K562 (cell line): Measurements from ENCODE around the gene HIVEP1. TPM values are rescaled to one million over a fixed set of nuclear protein-coding genes. Genes with fewer than 3 reads are reported as not detected.

Experiments
- ATF3 ChIP-seq, 2 experiments: fragments of 450-650 bp in 1 of 2; sonication (generic) in 1 of 2; formaldehyde crosslinking in 1 of 2; IDR thresholded peaks in 1 of 2; conservative IDR thresholded peaks in 1 of 2; 2 replicates each; pipeline versions ENCODE4 v1.6.1 to v1.8.1; 2016 to 2023; ENCODE audit warnings: mild to moderate bottlenecking in 2 of 2, moderate library complexity in 2 of 2, inconsistent platforms in 1 of 2, missing genetic modification reagents in 1 of 2
- ATF7 ChIP-seq: fragments of 450-650 bp; IDR thresholded peaks from 2 replicates; pipeline ENCODE4 v1.7.1; 2014; ENCODE audit warnings: mild to moderate bottlenecking, moderate library complexity
- BCOR ChIP-seq: fragments of 450-650 bp; IDR thresholded peaks from 2 replicates; pipeline ENCODE4 v1.6.1; 2016
- BRD9 ChIP-seq: fragments of 450-650 bp; IDR thresholded peaks from 2 replicates; pipeline ENCODE4 v1.6.1; 2018; ENCODE audit warnings: low read depth; ENCODE audit not compliant: partially characterized antibody
- CBX3 ChIP-seq, 2 experiments: IDR thresholded peaks; 1 replicate in 1 of 2; 2 replicates in 1 of 2; pipeline ENCODE4 v1.6.1; 2012; ENCODE audit warnings: inconsistent platforms in 2 of 2, low read length in 2 of 2, borderline replicate concordance in 1 of 2, control low read depth in 1 of 2
- EHMT2 ChIP-seq: fragments of 450-650 bp; IDR thresholded peaks from 2 replicates; pipeline ENCODE4 v1.6.1; 2018; ENCODE audit warnings: antibody characterized with exemption
- FOSL1 ChIP-seq: fragments of 200-800 bp; sonication (Bioruptor generic); conservative IDR thresholded peaks from 2 replicates; pipeline ENCODE4 v1.6.1; 2016; ENCODE audit warnings: missing genetic modification characterization, missing compliant biosample characterization
- FOXK1 ChIP-seq: sonication (generic); formaldehyde crosslinking; IDR thresholded peaks from 2 replicates; pipeline ENCODE4 v1.8.0; 2022; ENCODE audit warnings: missing genetic modification reagents, mild to moderate bottlenecking, borderline replicate concordance
- MAFF ChIP-seq: IDR thresholded peaks from 2 replicates; pipeline ENCODE4 v1.6.1; 2012; ENCODE audit warnings: low read length, improper control_type of control experiment
- PHF20 ChIP-seq: fragments of 450-650 bp; IDR thresholded peaks from 2 replicates; pipeline ENCODE4 v1.6.1; 2018; ENCODE audit not compliant: partially characterized antibody
- RBM25 ChIP-seq: fragments of 200-400 bp; formaldehyde crosslinking; IDR thresholded peaks from 2 replicates; pipeline ENCODE4 v1.6.1; 2018; ENCODE audit warnings: low read length, low read depth, moderate library complexity; ENCODE audit not compliant: severe bottlenecking
- RCOR1 ChIP-seq, 2 experiments: IDR thresholded peaks; 2 replicates each; pipeline ENCODE4 v1.6.1; 2012; ENCODE audit warnings: low read depth in 2 of 2, low read length in 2 of 2, borderline replicate concordance in 1 of 2, improper control_type of control experiment in 1 of 2
- RFX5 ChIP-seq: IDR thresholded peaks from 2 replicates; pipeline ENCODE4 v1.6.1; 2011; ENCODE audit warnings: low read depth, mild to moderate bottlenecking, improper control_type of control experiment, low read length
- SMARCA5 ChIP-seq: fragments of 450-650 bp; IDR thresholded peaks from 2 replicates; pipeline ENCODE4 v1.6.1; 2016
- TAF9B ChIP-seq: fragments of 450-650 bp; IDR thresholded peaks from 2 replicates; pipeline ENCODE4 v1.6.1; 2018; ENCODE audit warnings: mild to moderate bottlenecking; ENCODE audit not compliant: partially characterized antibody
- TBL1XR1 ChIP-seq, 2 experiments: IDR thresholded peaks; 2 replicates each; pipeline ENCODE4 v1.6.1; 2012; ENCODE audit warnings: improper control_type of control experiment in 2 of 2, low read length in 2 of 2, mild to moderate bottlenecking in 1 of 2
- ZBTB1 ChIP-seq: sonication (generic); formaldehyde crosslinking; IDR thresholded peaks from 2 replicates; pipeline ENCODE4 v1.8.1; 2023; ENCODE audit warnings: missing genetic modification reagents, low read depth, mild to moderate bottlenecking, borderline replicate concordance
- ZBTB26 ChIP-seq: fragments of 450-650 bp; formaldehyde crosslinking; IDR thresholded peaks from 2 replicates; pipeline ENCODE4 v1.4.0; 2022; ENCODE audit warnings: missing genetic modification characterization
- ZKSCAN8 ChIP-seq: fragments of 200-800 bp; sonication (Bioruptor generic); IDR thresholded peaks from 2 replicates; pipeline ENCODE4 v1.6.1; 2016; ENCODE audit warnings: missing genetic modification characterization, missing compliant biosample characterization
- polyA plus RNA-seq, 8 experiments: library from polyadenylated mRNA; depleted of rRNA in 4 of 8; stranded (reverse) in 5 of 8; unstranded in 3 of 8; fragments of >200 nt; fragmentation: Nextera tagmentation in 2 of 8; fragmentation: Illumina TruSeq in 1 of 8; extraction: Ambion mirVana in 2 of 8; extraction: Trizol in 1 of 8; gene quantifications; 2 replicates each; pipeline versions ENCODE4 v1.2.1 to v1.2.3, GENCODE V29; 2011 to 2014; ENCODE audit warnings: inconsistent platforms in 1 of 8, missing spikeins in 1 of 8
- total RNA-seq, 7 experiments: library from RNA; depleted of rRNA in 6 of 7; stranded (reverse); fragments of >200 nt in 6 of 7; fragmentation: Illumina TruSeq in 2 of 7; extraction: Trizol in 2 of 7; gene quantifications; 2 replicates each; pipeline versions ENCODE4 v1.2.1 to v1.2.3, GENCODE V29; 2011 to 2021; ENCODE audit warnings: low replicate concordance in 1 of 7
- TF ChIP-seq, protein P1 (sequence below): fragments of 450-650 bp; IDR thresholded peaks from 2 replicates; pipeline ENCODE4 v1.7.1; 2018; ENCODE audit warnings: mild to moderate bottlenecking, low read depth; ENCODE audit not compliant: partially characterized antibody
- TF ChIP-seq, protein P2 (sequence below), 3 experiments: fragments of 200-800 bp in 1 of 3; sonication (Bioruptor generic) in 1 of 3; sonication (generic) in 1 of 3; formaldehyde crosslinking in 1 of 3; IDR thresholded peaks; 2 replicates each; pipeline versions ENCODE4 v1.6.1 to v1.8.0; 2016 to 2022; ENCODE audit warnings: mild to moderate bottlenecking in 2 of 3, missing compliant biosample characterization in 2 of 3, missing genetic modification characterization in 2 of 3, missing genetic modification reagents in 1 of 3

Gene HIVEP1
- total and polyA plus RNA-seq, 9 of the 15 experiments (the other 6 are each of a cell fraction or from before 2014, with no cell fraction given) = 6.0 to 33.3 (median 21.7) TPM

- TF ChIP-seq ZKSCAN8 (CRISPR knock-in tag) (no peak), ZBTB1 (CRISPR knock-in tag) (no peak), MAFF (no peak), BCOR (peak; percentile 99), PHF20 (peak; percentile 73), ATF7 (no peak), BRD9 (peak; percentile 66), SMARCA5 (peak; percentile 89), FOXK1 (CRISPR knock-in tag) (no peak), ATF3 (IDR thresholded peaks at IDR 0.05) (no peak), ATF3 (CRISPR knock-in tag; conservative IDR thresholded peaks at IDR 0.05) (0 out of 2 replicates have a peak, but pooled peaks have one; percentile 17), TBL1XR1 (IDR thresholded peaks at IDR 0.05; ENCODE audit: low read length in 2 of 2) (0 out of 4 replicates have a peak, but pooled peaks of 1 of the 2 experiments have one; percentile 13), CBX3 (IDR thresholded peaks at IDR 0.05; ENCODE audit: borderline replicate concordance in 1 of 2, low read length in 2 of 2) (peak in 1 of 2 experiments; percentile 82; a peak in 1 of 3 replicates), TAF9B (peak; percentile 5), RBM25 (peak; percentile 99), RCOR1 (IDR thresholded peaks at IDR 0.05; ENCODE audit: borderline replicate concordance in 1 of 2, low read depth in 2 of 2, low read length in 2 of 2) (peak in 1 of 2 experiments; percentile 78; a peak in 2 of 4 replicates), EHMT2 (no peak), ZBTB26 (CRISPR knock-in tag) (no peak), RFX5 (no peak), FOSL1 (peak; percentile 67)
- TF ChIP-seq, protein P1, sequence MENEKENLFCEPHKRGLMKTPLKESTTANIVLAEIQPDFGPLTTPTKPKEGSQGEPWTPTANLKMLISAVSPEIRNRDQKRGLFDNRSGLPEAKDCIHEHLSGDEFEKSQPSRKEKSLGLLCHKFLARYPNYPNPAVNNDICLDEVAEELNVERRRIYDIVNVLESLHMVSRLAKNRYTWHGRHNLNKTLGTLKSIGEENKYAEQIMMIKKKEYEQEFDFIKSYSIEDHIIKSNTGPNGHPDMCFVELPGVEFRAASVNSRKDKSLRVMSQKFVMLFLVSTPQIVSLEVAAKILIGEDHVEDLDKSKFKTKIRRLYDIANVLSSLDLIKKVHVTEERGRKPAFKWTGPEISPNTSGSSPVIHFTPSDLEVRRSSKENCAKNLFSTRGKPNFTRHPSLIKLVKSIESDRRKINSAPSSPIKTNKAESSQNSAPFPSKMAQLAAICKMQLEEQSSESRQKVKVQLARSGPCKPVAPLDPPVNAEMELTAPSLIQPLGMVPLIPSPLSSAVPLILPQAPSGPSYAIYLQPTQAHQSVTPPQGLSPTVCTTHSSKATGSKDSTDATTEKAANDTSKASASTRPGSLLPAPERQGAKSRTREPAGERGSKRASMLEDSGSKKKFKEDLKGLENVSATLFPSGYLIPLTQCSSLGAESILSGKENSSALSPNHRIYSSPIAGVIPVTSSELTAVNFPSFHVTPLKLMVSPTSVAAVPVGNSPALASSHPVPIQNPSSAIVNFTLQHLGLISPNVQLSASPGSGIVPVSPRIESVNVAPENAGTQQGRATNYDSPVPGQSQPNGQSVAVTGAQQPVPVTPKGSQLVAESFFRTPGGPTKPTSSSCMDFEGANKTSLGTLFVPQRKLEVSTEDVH = no peak
- TF ChIP-seq, protein P2, sequence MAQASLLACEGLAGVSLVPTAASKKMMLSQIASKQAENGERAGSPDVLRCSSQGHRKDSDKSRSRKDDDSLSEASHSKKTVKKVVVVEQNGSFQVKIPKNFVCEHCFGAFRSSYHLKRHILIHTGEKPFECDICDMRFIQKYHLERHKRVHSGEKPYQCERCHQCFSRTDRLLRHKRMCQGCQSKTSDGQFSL (CRISPR knock-in tag; IDR thresholded peaks at IDR 0.05) = no peak
- TF ChIP-seq, protein P2 (tag; IDR thresholded peaks at IDR 0.05) = 0 out of 4 replicates have a peak, but pooled peaks of 1 of the 2 experiments have one; percentile 13
These were observed 2.1 kb downstream of the HIVEP1 start (continued) for GRCh38 chr6:12014027-12014872.
